HG02852 (cell line): ENCODE measurements around the gene SLCO1A2.

ENCODE experiments used
- ATAC-seq: cut with Tn5 transposase; IDR thresholded peaks from one replicate; pipeline ENCODE4 v1.9.1; 2021; ENCODE audit warnings: mild to moderate bottlenecking, moderate library complexity; ENCODE audit not compliant: unreplicated experiment

SLCO1A2 gene

GRCh38 chr12:21336656-21337055 is 1.9 kb upstream of the SLCO1A2 start:
- ATAC-seq = no peak

DNA sequence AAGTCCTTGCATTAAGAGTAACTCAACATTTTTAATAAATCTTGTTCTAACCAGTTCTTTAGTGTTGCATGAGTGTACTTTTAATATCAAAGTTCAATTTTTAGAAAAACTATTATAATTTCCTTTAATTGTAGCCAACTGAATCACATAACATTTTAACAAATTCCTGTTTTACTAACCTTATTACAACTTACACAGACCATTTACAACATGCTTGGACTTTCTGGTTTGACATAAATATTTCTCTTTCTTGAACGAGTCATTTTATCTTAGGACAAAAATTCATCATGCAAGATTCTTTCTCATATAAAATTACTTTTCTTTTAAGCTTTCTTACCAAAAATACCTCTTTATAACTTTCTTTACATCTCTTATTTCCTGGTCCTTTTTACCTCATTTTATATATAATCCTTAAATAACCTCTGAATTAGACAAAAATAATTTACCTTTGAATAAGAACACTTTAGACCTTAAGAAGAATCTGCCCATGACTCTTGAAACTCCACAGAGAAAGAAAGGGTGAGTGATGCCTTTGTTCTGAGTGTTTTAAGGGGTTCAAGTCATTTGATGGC is 3.9 kb downstream of the SLCO1A2 start:
- no peak for ATAC-seq

DNA sequence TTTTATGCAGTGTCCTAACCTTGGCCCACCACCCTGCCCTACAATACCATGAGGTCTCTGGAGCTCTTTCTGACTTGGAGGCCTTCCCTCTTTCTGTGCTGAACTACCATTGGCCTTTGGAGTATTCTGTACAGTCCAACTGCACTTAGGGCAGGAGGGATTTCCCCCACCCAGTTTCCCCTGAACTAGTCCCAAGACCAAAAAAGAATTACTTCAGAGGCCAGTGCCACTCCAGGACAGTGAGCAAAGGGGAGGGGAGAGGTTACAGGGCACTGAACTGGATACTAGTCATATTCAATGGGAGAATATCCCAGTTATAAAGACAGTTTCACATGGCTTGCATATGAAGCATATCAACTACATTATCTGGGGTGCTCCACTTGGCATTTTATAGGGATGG is 6.1 kb downstream of the SLCO1A2 start:
- no peak for ATAC-seq

GRCh38 chr12:21324551-21324950 is 10.2 kb downstream of the SLCO1A2 start:
- no peak for ATAC-seq

DNA sequence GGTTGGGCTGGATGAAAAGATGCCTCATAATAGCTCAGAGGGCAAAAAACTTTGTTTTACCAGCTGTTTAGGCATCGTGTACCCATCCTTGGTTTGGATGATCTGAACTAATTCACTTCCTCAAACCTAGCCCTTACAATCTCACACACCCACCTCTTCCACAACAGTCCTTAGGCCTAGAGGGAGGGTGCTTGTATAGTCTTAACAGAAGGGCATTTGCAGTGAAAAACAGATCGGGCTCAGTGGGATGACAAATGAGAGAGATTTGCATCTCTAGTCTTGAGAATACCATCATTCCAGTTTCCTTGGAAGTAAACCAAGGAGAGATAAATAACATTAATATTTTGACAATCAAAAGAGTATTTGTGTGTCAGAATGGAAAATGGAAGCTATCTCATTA is 11.0 kb downstream of the SLCO1A2 start:
- ATAC-seq = no peak

DNA sequence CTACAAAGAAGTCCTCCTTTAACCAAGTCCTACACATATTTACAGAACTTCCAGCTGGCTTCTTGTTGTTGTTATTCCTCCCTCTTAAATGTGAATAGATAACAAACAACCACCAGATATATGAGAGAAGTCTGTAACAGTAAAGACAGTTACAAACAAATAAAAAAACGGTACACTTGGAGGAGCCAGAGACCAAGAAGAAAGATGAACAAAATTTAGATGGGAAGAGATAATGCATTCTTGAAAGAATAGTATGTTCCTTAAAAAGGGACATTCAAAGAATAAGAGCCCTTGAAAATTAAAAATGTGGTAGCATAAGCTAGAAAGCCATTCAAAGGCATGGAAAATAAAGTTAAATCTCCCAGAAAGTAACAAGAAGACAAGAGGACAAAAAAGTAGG is 25.9 kb downstream of the SLCO1A2 start:
- ATAC-seq = no peak

DNA sequence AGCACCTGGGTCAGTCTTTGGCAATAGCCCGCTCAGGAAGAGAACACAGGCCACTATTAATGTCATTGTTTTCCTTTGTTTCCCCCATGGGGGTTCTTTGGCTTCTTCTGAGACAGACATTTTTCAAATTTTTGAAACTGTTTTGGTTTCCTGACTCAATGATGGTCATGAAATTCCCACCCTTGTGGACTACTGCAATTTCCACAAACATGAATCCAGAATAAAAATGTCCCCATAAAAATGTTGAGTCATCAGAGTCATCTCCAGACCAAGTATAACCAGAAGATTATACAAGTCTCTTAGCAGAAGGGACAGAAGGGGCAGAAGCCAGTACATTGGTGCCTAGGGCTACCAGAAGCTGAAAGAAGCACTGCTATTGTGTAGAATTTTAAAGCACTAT is 29.1 kb downstream of the SLCO1A2 start:
- no peak for ATAC-seq

GRCh38 chr12:21300632-21301031 is 34.1 kb downstream of the SLCO1A2 start:
- ATAC-seq = no peak

- ATAC-seq = peak; percentile 75
Observed at GRCh38 chr12:21296751-21297406, 37.8 kb downstream of the SLCO1A2 start.

DNA sequence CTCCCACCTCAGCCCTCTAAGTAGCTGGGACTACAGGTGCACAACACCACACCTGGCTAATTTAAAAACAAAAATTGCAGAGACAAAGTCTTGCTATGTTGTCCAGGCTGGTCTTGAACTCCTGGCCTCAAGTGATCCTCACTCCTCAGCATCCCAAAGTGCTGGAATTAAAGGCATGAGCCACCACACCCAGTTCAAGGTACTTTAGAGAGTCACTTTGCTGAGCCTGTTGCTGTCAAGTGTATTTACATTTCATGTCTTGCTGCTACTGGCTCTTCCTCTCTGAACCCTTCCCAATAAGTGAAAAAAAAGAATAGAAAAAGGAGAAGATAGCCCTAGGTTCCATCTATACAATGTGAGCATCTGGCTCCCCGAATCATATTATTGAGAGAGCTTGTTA is 38.4 kb downstream of the SLCO1A2 start:
- ATAC-seq = no peak

DNA sequence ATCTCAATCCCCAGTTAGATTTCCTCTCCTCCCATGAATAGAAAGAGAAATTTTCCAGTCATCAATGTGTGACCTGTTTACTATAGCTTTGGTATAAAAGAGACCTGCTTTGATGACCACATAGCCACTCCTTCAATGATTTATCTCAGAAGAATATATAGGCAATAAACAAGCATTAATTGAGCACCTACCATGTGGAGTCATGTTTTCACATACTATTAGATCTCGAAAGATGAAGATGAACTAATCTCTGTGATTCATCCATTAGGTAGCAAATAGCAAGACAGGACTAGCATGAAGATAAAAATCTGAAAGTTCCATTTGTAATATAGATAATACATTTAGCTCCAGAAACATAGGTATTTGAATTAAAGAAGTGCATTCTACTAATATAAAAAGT is 40.5 kb downstream of the SLCO1A2 start:
- ATAC-seq = no peak

DNA sequence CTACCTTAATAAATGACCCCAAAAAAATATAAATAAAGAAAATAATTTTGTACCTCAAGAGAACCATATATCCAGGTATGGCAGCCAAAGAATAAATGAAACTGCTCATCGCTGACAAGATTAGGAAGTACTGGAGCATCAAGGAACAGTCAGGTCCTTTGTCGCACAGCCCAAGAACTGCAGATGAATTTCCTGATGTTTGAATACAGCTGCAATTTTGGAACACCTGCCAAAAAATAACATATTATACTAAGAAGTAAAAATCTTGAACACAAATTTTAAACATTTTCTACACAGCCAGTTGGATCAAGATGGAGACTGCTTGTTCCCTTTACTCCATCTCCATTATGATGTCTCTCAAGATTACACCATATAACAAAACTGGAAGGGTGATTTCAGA is 42.6 kb downstream of the SLCO1A2 start:
- ATAC-seq = no peak

GRCh38 chr12:21289698-21290097 is 45.0 kb downstream of the SLCO1A2 start:
- ATAC-seq = no peak

DNA sequence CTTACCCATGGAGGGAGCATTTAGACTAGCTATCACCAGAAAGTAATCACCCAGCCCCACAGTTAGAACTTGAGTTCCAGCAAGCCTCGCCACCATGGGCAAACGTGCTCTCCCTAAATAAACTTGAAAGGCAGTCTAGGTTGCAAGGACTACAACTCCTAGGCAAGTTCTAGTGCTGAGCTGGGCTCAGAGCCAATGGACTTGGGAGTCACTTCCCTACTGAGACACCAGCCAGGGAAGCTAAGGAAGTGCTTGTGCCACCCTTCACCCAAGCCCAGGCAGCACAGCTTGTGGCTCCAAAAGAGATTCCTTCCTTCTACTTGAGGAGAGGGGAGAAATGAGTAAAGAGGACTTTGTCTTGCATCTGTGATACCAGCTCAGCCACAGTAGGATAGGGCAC is 57.9 kb downstream of the SLCO1A2 start:
- no peak for ATAC-seq

DNA sequence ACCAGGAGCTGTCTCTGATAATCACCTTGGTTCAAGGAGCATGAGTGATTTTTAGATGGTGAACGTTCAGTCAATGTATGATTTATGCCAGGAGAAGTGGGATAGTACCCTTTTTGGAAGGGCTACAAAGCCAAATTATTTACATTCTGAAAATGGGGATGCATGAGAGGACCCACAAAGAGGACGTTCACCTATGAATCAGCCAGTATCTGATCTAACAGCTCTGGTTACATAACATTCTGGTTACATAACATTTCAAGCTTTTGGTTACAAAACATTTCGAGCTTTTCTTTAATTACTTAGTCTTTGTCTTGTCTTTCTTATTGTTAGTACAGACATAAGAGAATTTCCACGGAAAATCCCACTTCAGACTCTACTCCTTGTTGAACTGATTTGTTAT is 68.8 kb downstream of the SLCO1A2 start:
- no peak for ATAC-seq

GRCh38 chr12:21264232-21264631 is 70.5 kb downstream of the SLCO1A2 start:
- ATAC-seq = no peak

- no peak for ATAC-seq
Observed at GRCh38 chr12:21257172-21257571, 77.5 kb downstream of the SLCO1A2 start.

DNA sequence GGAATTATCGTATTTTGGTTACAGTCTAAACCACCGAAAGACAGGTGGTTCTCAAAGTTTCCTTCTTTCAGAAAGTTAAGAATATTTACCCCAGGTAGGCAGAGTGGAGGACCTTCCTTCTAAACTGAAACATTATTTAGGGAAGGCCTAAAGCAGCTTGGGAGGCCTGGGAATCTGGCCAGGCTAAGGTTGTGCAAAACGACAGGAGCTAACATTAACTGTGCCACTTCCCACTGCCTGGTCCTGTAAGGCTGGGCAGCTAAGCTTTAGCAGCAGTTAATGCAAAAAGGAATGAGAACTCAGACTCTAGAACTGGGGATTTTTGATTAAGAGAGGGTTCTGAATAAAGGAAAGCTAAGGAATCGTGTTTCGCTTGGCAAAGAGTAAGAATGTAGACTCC is 82.6 kb downstream of the SLCO1A2 start:
- ATAC-seq = no peak

DNA sequence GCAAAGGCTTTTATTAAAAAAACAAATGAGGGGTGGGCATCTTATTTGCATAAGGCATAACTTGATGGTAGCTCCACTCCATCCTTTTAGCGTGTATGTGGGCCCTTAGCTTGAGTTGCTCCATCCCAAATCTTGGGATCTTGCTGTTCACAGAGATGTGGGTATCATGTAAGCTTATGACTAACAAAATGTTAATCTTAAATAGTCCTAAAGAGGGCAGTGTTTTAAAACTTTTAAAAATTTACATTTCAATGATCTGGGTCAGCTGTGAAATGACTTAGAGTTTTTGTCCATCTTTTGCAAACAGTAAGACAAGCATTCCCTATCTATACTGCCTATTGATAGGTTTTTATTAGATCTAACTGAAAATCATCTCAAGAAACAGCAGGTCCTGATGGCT is 86.0 kb downstream of the SLCO1A2 start:
- ATAC-seq = no peak

DNA sequence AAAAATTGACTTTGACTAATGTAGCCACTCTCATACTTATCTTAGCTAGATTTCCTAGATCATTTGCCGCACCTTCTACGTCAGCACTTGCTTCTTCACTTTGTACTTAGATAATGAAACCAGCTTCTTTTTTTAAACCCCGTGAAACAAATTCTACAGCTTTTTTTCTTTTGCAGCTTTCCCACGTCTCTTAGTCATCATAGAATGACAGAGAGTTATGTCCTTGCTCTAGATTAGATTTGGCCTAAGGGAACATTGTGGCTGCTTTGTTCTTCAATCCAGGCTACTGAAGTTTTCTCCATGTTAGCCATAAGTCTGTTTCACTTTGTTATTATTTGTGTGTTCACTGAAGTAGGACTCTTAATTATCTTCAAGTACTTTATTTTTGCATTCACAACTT is 94.9 kb downstream of the SLCO1A2 start:
- ATAC-seq = no peak

DNA sequence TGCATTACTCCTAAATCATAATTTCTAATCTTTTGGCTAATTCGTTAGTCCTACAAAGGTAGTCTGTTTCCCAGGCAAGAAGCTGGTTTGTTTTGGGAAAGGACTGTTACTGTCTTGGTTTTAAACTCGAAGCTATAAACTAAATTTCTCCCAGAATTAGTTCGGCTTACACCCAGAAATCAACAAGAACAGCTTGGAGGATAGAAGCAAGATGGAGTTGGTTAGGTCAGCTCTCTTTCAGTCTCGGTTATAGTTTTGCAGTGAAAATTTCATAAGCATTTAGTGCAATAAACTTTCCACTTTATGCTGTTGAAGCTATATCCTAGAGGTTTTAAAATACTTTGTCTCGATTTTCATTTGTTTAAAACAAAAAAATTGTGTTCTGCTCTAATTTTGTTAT is 100.3 kb downstream of the SLCO1A2 start:
- no peak for ATAC-seq

DNA sequence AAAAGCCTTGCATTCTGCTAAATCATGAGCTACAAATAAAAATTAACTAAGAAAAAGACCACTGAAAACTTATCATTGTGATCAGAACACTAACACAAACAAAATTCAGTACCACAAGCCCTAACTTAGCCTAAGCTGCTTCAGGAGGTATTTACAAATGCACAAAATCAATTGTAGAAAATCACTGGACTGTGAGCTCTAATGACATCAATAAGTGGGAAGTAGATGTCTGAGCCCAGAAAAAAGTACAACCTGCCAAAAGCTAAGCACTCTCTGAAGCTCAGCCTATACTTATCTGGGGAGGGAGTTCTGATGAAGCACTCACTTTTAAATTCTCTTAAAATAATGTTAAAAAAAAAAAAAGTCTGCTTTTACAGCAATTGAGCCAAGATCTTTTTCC is 110.8 kb downstream of the SLCO1A2 start:
- no peak for ATAC-seq

DNA sequence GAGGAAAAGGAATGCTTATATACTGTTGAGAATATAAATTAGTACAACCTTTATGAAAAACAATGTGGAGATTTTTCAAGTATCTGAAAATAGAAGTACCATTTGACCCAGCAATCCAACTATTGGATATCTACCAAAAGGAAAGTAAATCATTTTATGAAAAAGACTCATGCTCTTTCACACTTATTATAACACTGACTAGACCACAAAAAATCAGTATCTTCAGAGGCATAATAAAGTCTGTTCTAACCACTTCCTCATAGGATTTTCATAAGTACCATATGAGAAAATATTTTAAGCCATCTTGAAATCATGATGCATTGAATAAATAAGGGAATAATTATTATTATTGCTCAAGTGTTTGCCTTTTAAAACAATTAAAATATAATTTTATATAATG is 112.9 kb downstream of the SLCO1A2 start:
- no peak for ATAC-seq
